ENCODE results near the gene PLXNA2. TPM values are rescaled to one million over a fixed set of nuclear protein-coding genes. Genes with fewer than 3 reads are reported as not detected.

Gene PLXNA2
- polyA plus RNA-seq, 1 of the 3 experiments (the other 2 are of a cell fraction), result 8.5 TPM

- TF ChIP-seq, protein P1, sequence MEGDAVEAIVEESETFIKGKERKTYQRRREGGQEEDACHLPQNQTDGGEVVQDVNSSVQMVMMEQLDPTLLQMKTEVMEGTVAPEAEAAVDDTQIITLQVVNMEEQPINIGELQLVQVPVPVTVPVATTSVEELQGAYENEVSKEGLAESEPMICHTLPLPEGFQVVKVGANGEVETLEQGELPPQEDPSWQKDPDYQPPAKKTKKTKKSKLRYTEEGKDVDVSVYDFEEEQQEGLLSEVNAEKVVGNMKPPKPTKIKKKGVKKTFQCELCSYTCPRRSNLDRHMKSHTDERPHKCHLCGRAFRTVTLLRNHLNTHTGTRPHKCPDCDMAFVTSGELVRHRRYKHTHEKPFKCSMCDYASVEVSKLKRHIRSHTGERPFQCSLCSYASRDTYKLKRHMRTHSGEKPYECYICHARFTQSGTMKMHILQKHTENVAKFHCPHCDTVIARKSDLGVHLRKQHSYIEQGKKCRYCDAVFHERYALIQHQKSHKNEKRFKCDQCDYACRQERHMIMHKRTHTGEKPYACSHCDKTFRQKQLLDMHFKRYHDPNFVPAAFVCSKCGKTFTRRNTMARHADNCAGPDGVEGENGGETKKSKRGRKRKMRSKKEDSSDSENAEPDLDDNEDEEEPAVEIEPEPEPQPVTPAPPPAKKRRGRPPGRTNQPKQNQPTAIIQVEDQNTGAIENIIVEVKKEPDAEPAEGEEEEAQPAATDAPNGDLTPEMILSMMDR (IDR thresholded peaks at IDR 0.05), result no peak
- TF ChIP-seq EZH2phosphoT487 (IDR thresholded peaks at IDR 0.05; ENCODE audit: borderline replicate concordance, low read depth) (no peak), GATA2 (CRISPR knock-in tag; IDR thresholded peaks at IDR 0.05) (no peak), RFX5 (IDR thresholded peaks at IDR 0.05; ENCODE audit: low read length) (no peak), ZBTB33 (IDR thresholded peaks at IDR 0.05; ENCODE audit: borderline replicate concordance, low read depth) (no peak), YY1 (IDR thresholded peaks at IDR 0.05; ENCODE audit: low read depth) (no peak), NFIC (IDR thresholded peaks at IDR 0.05; ENCODE audit: borderline replicate concordance) (no peak), ELF1 (IDR thresholded peaks at IDR 0.05) (no peak), FOXJ3 (CRISPR knock-in tag; IDR thresholded peaks at IDR 0.05) (no peak), RCOR1 (IDR thresholded peaks at IDR 0.05; ENCODE audit: low read length) (no peak), RAD21 (IDR thresholded peaks at IDR 0.05; ENCODE audit: low read length) (no peak)
- TF ChIP-seq, protein P2, sequence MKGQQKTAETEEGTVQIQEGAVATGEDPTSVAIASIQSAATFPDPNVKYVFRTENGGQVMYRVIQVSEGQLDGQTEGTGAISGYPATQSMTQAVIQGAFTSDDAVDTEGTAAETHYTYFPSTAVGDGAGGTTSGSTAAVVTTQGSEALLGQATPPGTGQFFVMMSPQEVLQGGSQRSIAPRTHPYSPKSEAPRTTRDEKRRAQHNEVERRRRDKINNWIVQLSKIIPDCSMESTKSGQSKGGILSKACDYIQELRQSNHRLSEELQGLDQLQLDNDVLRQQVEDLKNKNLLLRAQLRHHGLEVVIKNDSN (IDR thresholded peaks at IDR 0.05; ENCODE audit: borderline replicate concordance, low read depth), result no peak
- TF ChIP-seq, protein P3, sequence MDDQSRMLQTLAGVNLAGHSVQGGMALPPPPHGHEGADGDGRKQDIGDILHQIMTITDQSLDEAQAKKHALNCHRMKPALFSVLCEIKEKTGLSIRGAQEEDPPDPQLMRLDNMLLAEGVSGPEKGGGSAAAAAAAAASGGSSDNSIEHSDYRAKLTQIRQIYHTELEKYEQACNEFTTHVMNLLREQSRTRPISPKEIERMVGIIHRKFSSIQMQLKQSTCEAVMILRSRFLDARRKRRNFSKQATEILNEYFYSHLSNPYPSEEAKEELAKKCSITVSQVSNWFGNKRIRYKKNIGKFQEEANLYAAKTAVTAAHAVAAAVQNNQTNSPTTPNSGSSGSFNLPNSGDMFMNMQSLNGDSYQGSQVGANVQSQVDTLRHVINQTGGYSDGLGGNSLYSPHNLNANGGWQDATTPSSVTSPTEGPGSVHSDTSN (IDR thresholded peaks at IDR 0.05), result no peak
- TF ChIP-seq, protein P4, sequence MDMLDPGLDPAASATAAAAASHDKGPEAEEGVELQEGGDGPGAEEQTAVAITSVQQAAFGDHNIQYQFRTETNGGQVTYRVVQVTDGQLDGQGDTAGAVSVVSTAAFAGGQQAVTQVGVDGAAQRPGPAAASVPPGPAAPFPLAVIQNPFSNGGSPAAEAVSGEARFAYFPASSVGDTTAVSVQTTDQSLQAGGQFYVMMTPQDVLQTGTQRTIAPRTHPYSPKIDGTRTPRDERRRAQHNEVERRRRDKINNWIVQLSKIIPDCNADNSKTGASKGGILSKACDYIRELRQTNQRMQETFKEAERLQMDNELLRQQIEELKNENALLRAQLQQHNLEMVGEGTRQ (IDR thresholded peaks at IDR 0.05; ENCODE audit: borderline replicate concordance, low read depth, low read length), result no peak
These were observed 77.6 kb downstream of the PLXNA2 start (continued) for GRCh38 chr1:208166340-208167138.

All from SK-N-SH (cell line).